Endothelial cell of umbilical vein (primary cell): ENCODE measurements around the gene AFG1L. TPM values are rescaled to one million over a fixed set of nuclear protein-coding genes. Genes with fewer than 3 reads are reported as not detected.

Experiments
- BruUV-seq: library from RNA; stranded (reverse); fragments of 400-500 nt; replicated peaks from 2 replicates; lab custom pipeline; 2021; lab: Mats Ljungman, UMichigan
- CTCF ChIA-PET: fragments of 300-600, 350-600 bp; sonication (Branson Sonifier 250); formaldehyde crosslinking; loops from one replicate; lab custom pipeline; 2021; ENCODE audit warnings: antibody characterized with exemption, inconsistent platforms; lab: Charles Lee
- POLR2A ChIA-PET: fragments of 300-600, 350-600 bp; sonication (Branson Sonifier 250); formaldehyde crosslinking; loops from one replicate; lab custom pipeline; 2021; ENCODE audit warnings: antibody characterized with exemption, inconsistent platforms; lab: Charles Lee
- DNase-seq: peaks from one replicate; pipeline ENCODE4 v3.0.0-alpha.2; 2011; ENCODE audit warnings: low read depth, low spot score
- FAIRE-seq: peaks from 2 replicates; lab custom pipeline; 2011; peaks lifted over from hg19 to GRCh38; lab: Jason Lieb, UNC
- H2AFZ ChIP-seq: 2 replicates; pipeline ENCODE4 v1.6.0; 2012; ENCODE audit warnings: low read depth, low read length, control low read depth, inconsistent platforms
- H3K27ac ChIP-seq: 2 replicates; pipeline ENCODE4 v1.5.1; 2011; ENCODE audit warnings: low read depth, mild to moderate bottlenecking, control low read depth, low read length, moderate library complexity; ENCODE audit not compliant: insufficient read depth
- H3K27me3 ChIP-seq, 2 experiments: 2 replicates each; pipeline versions ENCODE4 v1.6.0 to v1.6.1; 2011; ENCODE audit warnings: low read length in 2 of 2, mixed read lengths in 1 of 2; ENCODE audit not compliant: control insufficient read depth in 2 of 2, insufficient read depth in 2 of 2
- H3K36me3 ChIP-seq, 2 experiments: 2 replicates in 1 of 2; 3 replicates in 1 of 2; pipeline ENCODE4 v1.5.1; 2011; ENCODE audit warnings: low read length in 2 of 2, mild to moderate bottlenecking in 1 of 2, moderate library complexity in 1 of 2; ENCODE audit not compliant: control insufficient read depth in 2 of 2, insufficient read depth in 2 of 2; ENCODE audit errors: extremely low read depth in 1 of 2
- H3K4me1 ChIP-seq: 3 replicates; pipeline ENCODE4 v1.5.1; 2011; ENCODE audit warnings: mild to moderate bottlenecking, low read length; ENCODE audit not compliant: control insufficient read depth, insufficient read depth; ENCODE audit errors: extremely low read depth
- H3K4me2 ChIP-seq: 2 replicates; pipeline ENCODE4 v1.6.1; 2011; ENCODE audit warnings: low read length, control low read depth, mixed read lengths; ENCODE audit not compliant: insufficient read depth
- H3K4me3 ChIP-seq, 3 experiments: fragments of 200-600 bp in 1 of 3; sonication (generic), shearing (Covaris generic) in 1 of 3; replicated peaks in 1 of 3; 2 replicates each; pipeline ENCODE4 v1.5.1; 2011 to 2016; ENCODE audit warnings: control low read depth in 3 of 3, low read length in 3 of 3, mild to moderate bottlenecking in 2 of 3, inconsistent platforms in 1 of 3, low read depth in 1 of 3, moderate library complexity in 1 of 3; ENCODE audit not compliant: insufficient read depth in 1 of 3
- H3K79me2 ChIP-seq: 2 replicates; pipeline ENCODE4 v1.6.0; 2012; ENCODE audit warnings: low read length, inconsistent platforms; ENCODE audit not compliant: control insufficient read depth, insufficient read depth
- H3K9ac ChIP-seq: replicated peaks from 2 replicates; pipeline ENCODE3; 2011; ENCODE audit warnings: low read length, control low read depth; ENCODE audit not compliant: insufficient read depth; ENCODE audit errors: extremely low read depth
- H3K9me1 ChIP-seq: replicated peaks from 3 replicates; pipeline ENCODE4 v1.6.0; 2011; ENCODE audit warnings: mild to moderate bottlenecking, low read length; ENCODE audit not compliant: control insufficient read depth, insufficient read depth; ENCODE audit errors: extremely low read depth
- H3K9me3 ChIP-seq: replicated peaks from 2 replicates; pipeline ENCODE4 v1.5.1; 2012; ENCODE audit warnings: low read length, inconsistent platforms; ENCODE audit not compliant: control insufficient read depth, insufficient read depth
- H4K20me1 ChIP-seq: replicated peaks from 2 replicates; pipeline ENCODE3; 2011; ENCODE audit warnings: mild to moderate bottlenecking, low read length; ENCODE audit not compliant: control insufficient read depth, insufficient read depth; ENCODE audit errors: extremely low read depth
- EZH2 ChIP-seq: IDR thresholded peaks from 2 replicates; pipeline ENCODE4 v1.6.1; 2012; ENCODE audit warnings: borderline replicate concordance, low read depth, mild to moderate bottlenecking, moderate library complexity, low read length, inconsistent platforms; ENCODE audit not compliant: severe bottlenecking
- FOS ChIP-seq: IDR thresholded peaks from 2 replicates; pipeline ENCODE4 v1.6.1; 2011; ENCODE audit warnings: mild to moderate bottlenecking, low read length, moderate library complexity, borderline replicate concordance; ENCODE audit not compliant: insufficient read depth
- GATA2 ChIP-seq: IDR thresholded peaks from 2 replicates; pipeline ENCODE4 v1.7.0; 2011; ENCODE audit warnings: low read depth, mild to moderate bottlenecking, moderate library complexity, mixed read lengths, low read length; ENCODE audit not compliant: insufficient read length, insufficient read depth
- JUN ChIP-seq: IDR thresholded peaks from 2 replicates; pipeline ENCODE4 v1.6.1; 2011; ENCODE audit warnings: borderline replicate concordance, low read depth; ENCODE audit not compliant: insufficient read length, insufficient read depth
- MAX ChIP-seq: IDR thresholded peaks from 2 replicates; pipeline ENCODE4 v1.6.1; 2011; ENCODE audit not compliant: insufficient read depth, insufficient read length
- MYC ChIP-seq: IDR thresholded peaks from one replicate; pipeline ENCODE4 v1.6.1; 2011; ENCODE audit warnings: mild to moderate bottlenecking, low read depth, low read length
- POLR2A ChIP-seq: IDR thresholded peaks from 2 replicates; pipeline ENCODE4 v1.6.1; 2012; ENCODE audit warnings: low read depth, mild to moderate bottlenecking, control low read depth, low read length
- POLR2AphosphoS5 ChIP-seq: IDR thresholded peaks from 2 replicates; pipeline ENCODE4 v1.6.1; 2012; ENCODE audit warnings: low read depth, mild to moderate bottlenecking, control low read depth, low read length, moderate library complexity; ENCODE audit not compliant: insufficient read depth
- dilution Hi-C: fragments of 300-500 bp; cut with MboI; formaldehyde crosslinking; loops from one replicate; pipeline ENCODE4 v1.15.0; 2019; ENCODE audit warnings: low sequenced_read_pairs; ENCODE audit not compliant: extremely low pct_ligation_motif_present
- intact Hi-C: fragments of 100-400 bp; cut with micrococcal nuclease; formaldehyde crosslinking; loops from one replicate; pipeline ENCODE4 v1.10.0; 2022
- polyA plus RNA-seq, 4 experiments: library from polyadenylated mRNA; depleted of rRNA in 3 of 4; stranded (reverse) in 3 of 4; unstranded in 1 of 4; fragments of >200 nt; gene quantifications; 2 replicates each; pipeline versions ENCODE4 v1.2.1 to v1.2.3, GENCODE V29; 2011 to 2012; ENCODE audit warnings: missing spikeins in 1 of 4
- total RNA-seq: library from RNA; stranded (reverse); gene quantifications from 2 replicates; pipeline ENCODE4 v1.2.3, GENCODE V29; 2021
- TF ChIP-seq, protein P1 (sequence below), 2 donors: IDR thresholded peaks; 1 replicate in 1 of 2; 2 replicates in 1 of 2; pipeline ENCODE4 v1.5.1; 2011; ENCODE audit warnings: low read length in 2 of 2, mild to moderate bottlenecking in 2 of 2, moderate library complexity in 2 of 2, control low read depth in 1 of 2, inconsistent platforms in 1 of 2, low read depth in 1 of 2; ENCODE audit not compliant: insufficient read depth in 1 of 2; ENCODE audit errors: extremely low read depth in 1 of 2

Gene AFG1L
- total and polyA plus RNA-seq, 2 donors (not counting 3 experiments of a cell fraction or from before 2014, with no cell fraction given): 1.0 to 6.2 TPM

- H3K79me2 ChIP-seq: no peaks in the 10 kb centered on the region
- H4K20me1 ChIP-seq: no peaks in the 10 kb centered on the region
- H2AFZ ChIP-seq: no peak overlapping the region
- no peak overlapping the region for H3K27ac ChIP-seq
- no peaks in the 10 kb centered on the region for H3K36me3 ChIP-seq
- DNase-seq (no peak), FAIRE-seq (no peak)
- intact Hi-C loops (no loop called here), dilution Hi-C loops (no loop called here)
- ChIA-PET CTCF (no interaction called here), POLR2A (no interaction called here)
- H3K9me3 ChIP-seq: no peaks in the 10 kb centered on the region
- TF ChIP-seq FOS: no peak
- no peak for TF ChIP-seq JUN
- TF ChIP-seq, protein P1, sequence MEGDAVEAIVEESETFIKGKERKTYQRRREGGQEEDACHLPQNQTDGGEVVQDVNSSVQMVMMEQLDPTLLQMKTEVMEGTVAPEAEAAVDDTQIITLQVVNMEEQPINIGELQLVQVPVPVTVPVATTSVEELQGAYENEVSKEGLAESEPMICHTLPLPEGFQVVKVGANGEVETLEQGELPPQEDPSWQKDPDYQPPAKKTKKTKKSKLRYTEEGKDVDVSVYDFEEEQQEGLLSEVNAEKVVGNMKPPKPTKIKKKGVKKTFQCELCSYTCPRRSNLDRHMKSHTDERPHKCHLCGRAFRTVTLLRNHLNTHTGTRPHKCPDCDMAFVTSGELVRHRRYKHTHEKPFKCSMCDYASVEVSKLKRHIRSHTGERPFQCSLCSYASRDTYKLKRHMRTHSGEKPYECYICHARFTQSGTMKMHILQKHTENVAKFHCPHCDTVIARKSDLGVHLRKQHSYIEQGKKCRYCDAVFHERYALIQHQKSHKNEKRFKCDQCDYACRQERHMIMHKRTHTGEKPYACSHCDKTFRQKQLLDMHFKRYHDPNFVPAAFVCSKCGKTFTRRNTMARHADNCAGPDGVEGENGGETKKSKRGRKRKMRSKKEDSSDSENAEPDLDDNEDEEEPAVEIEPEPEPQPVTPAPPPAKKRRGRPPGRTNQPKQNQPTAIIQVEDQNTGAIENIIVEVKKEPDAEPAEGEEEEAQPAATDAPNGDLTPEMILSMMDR (IDR thresholded peaks at IDR 0.05; ENCODE audit: extremely low read depth in 1 of 2, insufficient read depth in 1 of 2, low read depth in 1 of 2, low read length in 2 of 2): no peak
- TF ChIP-seq EZH2: no peak
- TF ChIP-seq POLR2A: no peak
- TF ChIP-seq POLR2AphosphoS5: no peak
- no peak for TF ChIP-seq GATA2
- TF ChIP-seq MYC: no peak
- TF ChIP-seq MAX: no peak
- no peaks in the 10 kb centered on the region for H3K27me3 ChIP-seq
- H3K4me2 ChIP-seq: no peak overlapping the region
- no peak overlapping the region for H3K9ac ChIP-seq
- no peaks in the 10 kb centered on the region for H3K4me1 ChIP-seq
- no TSS peak for BruUV-seq
- no peaks in the 10 kb centered on the region for H3K9me1 ChIP-seq
- no peak overlapping the region for H3K4me3 ChIP-seq
Measured at GRCh38 chr6:108366236-108366635, 71.4 kb downstream of the AFG1L start.
